HG03432 (cell line): ENCODE data around the gene KLK5.

Source experiments
- ATAC-seq: cut with Tn5 transposase; IDR thresholded peaks from one replicate; pipeline ENCODE4 v1.9.1; 2021; ENCODE audit warnings: mild to moderate bottlenecking, moderate library complexity; ENCODE audit not compliant: unreplicated experiment

Gene KLK5

GRCh38 chr19:50969413-50969760, 16.5 kb upstream of the KLK5 start, which contains the start of gene KLK6:
Gene KLK6 (minus strand): TSS chr19:50969591. CDS start chr19:50968104, 1,487 bp downstream.
- ATAC-seq = no peak

DNA sequence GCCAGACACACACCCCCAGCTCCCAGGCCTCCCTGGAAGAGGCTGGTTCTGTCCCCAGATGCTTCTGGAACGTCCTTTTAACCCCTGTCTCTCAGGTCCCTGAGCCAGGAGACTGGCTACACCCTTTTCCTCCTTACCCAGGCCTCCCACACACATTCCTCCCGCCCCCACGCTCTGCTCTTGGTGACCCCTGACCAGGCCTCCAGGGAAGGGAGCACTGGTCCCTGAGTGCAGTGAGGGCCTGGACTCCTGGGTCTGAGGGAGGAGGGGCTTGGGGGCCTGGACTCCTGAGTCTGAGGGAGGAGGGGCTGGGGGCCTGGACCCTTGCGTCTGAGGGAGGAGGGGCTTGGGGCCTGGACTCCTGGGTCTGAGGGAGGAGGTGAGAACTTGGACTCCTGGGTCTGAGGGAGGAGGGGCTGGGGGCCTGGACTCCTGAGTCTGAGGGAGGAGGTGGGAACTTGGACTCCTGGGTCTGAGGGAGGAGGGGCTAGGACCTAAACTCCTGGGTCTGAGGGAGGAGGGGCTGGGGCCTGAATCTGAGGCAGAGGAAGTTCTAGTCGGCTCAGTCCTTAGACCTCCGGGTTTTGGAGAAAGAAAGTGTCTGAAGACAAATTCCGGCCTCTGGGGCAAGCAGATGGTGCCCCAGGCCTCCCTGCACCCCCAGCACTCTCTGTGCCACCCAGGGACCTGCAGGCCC, 16.0 kb upstream of the KLK5 start:
- ATAC-seq = no peak

DNA sequence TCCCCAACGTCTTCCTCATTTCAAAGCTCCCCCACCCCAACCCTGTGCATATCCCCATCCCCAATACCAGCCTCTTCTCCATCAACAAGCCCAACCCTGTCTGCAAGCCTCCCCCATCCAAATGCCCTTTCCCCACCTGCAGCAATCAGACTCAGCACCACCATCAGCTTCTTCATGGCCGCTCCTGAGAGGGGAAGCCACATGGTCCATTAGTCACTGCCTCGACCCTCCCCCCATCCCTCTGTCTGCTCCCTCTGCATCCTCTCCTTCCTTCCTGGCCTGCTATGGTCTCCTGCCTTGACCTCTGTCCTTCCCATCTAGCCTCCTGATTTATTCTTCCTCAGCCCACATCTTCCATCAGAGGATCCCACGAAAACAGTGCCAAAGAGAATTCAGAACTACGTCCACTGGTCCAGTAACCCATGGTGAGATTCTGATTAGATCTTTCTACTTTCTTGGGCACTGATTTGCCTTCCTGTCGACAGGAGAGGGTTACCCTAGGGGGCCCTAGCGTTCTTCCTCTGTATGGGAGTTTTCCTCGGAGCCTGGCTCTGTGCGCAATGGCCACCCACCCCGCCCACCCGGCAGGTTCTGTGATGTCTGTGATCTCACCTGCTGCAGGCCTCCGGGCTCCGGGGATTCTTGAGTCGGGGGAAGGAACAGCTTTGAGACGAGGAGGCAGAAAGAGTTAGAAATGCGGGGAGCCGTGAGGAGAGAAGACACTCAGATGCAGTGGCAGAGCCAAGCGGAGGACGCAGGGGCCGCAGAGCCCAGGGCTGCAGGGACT, 15.3 kb upstream of the KLK5 start:
- no peak for ATAC-seq

DNA sequence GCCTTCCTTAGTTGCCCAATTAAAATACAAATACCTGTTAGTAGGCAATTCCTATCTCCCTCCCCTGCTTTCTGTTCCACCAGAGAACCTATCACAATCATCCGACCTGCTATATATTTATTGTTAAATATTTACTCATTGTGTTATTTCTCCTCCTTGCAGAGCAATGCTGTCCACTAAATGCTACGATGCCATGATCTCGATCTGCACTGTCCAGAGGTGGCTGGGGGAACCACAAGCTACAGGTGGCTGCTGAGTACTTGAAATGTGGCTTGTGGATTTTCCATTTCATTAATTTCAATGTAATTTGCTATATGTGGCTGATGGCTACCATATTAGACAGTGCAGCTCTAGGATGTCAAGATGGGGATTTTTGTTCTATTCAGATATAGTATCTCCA, 11.4 kb upstream of the KLK5 start:
- ATAC-seq = no peak

- no peak for ATAC-seq
These were observed 10.5 kb upstream of the KLK5 start for GRCh38 chr19:50963381-50963780.

GRCh38 chr19:50962245-50962644, 9.4 kb upstream of the KLK5 start:
- ATAC-seq = no peak

- ATAC-seq = no peak
These were observed 7.1 kb upstream of the KLK5 start for GRCh38 chr19:50959731-50960500.

- ATAC-seq = no peak
These were observed 4.7 kb upstream of the KLK5 start for GRCh38 chr19:50957587-50957986.

GRCh38 chr19:50949861-50950260, 3.0 kb downstream of the KLK5 start:
- ATAC-seq = no peak

DNA sequence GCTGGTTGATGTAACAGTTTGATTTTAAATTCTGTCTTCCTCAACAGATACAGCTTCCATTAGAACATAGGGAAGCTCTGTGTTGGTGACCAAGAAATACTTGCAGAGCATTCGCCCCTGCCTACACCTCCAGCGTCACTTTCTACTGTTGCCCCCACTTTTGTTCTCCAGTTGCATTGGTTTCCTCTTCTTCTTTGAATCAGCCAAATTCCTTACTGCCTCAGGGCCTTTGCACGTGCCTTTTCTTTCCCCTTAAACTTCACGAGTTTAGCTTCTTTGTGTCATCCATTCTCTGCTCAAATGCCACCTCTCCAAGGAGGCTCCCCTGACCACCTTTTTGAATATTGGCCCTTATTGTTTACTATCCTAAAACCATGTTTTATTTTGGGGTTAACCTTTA, 5.7 kb downstream of the KLK5 start:
- ATAC-seq = no peak

DNA sequence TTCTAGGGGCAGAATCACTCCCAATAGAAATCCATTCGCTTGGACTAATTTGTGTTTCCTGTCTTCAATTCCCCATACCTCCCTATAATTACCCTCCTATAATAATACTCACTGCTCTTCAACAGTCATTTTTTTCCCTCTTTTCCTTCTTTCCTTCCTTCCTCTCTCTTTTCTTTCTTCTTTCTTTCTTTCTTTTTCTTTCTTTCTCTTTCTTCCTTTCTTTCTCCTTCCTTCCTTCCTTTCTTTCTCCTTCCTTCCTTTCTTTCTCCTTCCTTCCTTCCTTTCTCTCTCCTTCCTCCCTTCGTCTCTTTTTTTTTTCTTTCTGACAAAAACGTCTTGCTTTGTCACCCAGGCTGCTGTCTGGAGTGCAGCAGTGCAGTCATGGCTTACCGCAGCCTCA, 8.0 kb downstream of the KLK5 start:
- ATAC-seq = no peak

DNA sequence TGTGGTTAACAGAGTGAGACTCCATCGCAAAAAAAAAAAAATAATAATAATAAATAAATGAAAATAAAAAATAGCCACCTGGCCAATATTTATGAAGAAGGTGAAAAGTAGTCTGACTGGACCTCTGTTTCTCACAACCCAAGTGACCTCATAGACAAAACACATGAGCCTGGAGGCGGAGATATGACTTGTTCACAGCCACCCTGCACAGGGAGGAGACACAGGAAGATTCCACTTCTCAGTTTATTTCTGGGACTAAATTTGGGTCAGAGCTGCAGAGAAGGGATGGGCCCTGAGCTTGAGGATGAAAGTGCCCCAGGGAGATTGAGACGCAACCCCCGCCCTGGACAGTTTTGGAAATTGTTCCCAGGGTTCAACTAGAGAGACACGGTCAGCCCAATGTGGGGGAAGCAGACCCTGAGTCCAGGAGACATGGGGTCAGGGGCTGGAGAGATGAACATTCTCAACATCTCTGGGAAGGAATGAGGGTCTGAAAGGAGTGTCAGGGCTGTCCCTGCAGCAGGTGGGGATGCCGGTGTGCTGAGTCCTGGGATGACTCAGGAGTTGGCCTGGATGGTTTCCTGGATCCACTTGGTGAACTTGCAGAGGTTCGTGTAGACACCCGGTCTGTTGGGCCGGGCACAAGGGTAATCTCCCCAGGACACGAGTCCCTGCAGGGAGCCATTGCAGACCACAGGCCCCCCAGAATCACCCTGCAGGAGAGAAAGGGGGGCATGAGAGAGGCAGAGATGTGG, 9.6 kb downstream of the KLK5 start:
- ATAC-seq = no peak

DNA sequence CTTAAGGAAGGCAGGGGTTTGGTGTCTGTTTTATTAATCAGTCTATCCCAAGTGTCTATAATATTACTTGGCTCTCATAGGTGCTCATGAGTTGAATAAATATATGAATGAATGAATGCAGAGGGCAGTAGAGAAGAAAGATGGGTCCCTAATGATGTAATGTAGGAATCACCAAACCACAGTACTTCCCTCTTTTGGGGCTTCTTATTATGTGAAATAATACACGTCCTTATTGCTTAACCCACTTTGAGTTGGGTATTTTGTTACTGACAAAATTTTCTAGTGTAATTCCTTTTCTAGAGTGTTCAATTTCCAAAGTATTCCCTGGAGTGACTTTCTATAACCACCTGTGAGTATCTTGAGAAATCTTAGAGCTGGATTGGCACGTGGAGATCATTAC, 13.2 kb downstream of the KLK5 start:
- no peak for ATAC-seq

GRCh38 chr19:50933640-50934039, 19.2 kb downstream of the KLK5 start:
- no peak for ATAC-seq

DNA sequence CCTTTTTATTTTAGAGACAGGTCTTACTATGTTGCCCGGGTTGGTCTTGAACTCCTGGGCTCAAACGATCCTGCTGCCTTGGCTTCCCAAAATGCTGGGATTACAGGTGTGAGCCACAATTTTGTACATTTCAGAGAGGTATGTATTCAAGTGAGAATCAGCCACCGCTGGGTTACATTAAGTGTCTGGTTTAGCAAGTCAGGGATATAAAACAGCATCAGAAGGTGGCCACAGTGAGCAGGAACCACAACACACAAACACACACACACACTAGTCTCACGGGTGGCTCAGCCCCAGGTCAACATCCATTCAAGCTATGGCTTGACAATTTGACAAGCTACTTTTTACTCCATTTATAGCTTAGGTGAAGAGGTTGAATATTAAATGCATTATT, 20.2 kb downstream of the KLK5 start:
- no peak for ATAC-seq

- ATAC-seq = no peak
These were observed 20.7 kb downstream of the KLK5 start for GRCh38 chr19:50932018-50932689.

DNA sequence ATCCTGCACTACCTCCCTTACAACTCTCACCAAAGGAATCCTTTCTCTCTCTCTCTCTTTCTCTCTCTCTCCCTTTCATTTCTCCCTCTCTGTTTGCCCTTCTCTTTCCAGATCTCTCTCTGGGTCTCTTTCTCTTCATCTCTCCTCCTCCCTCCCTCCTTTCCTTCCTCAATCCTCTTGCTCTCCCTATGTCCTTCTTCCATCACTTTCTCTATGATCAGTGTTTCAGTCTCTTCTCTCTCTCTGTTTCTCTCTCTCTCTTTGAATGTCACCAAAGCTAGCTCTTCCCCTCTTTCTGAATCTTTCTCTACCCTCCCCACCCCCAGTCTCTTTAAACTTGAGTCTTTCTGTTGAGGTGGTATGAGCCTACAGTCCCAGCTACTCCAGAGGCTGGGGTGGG, 21.8 kb downstream of the KLK5 start:
- no peak for ATAC-seq

GRCh38 chr19:50928831-50929230, 24.0 kb downstream of the KLK5 start:
- no peak for ATAC-seq

- no peak for ATAC-seq
These were observed 26.7 kb downstream of the KLK5 start for GRCh38 chr19:50926144-50926543.

DNA sequence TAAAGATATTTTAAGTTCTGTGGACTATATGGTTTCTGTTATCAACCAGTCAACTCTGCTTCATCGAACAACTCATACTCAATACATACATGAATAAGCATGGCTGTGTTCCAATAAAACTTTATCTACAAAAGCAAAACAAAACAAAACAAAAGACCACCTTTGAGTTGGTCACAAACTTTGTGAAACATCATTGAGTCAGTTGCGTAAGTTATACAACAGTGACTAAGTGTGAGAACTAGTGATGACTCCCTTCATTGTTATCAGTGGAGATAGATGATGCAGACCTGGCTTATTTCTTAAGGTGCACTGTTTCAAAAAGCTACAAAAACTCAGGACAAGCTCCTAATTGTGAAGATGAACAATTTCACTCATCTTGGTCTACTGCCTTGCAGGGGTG, 27.1 kb downstream of the KLK5 start:
- ATAC-seq = no peak

- ATAC-seq = no peak
These were observed 28.3 kb downstream of the KLK5 start for GRCh38 chr19:50924586-50924985.
